ENCODE data around the gene C16orf96.

DNA sequence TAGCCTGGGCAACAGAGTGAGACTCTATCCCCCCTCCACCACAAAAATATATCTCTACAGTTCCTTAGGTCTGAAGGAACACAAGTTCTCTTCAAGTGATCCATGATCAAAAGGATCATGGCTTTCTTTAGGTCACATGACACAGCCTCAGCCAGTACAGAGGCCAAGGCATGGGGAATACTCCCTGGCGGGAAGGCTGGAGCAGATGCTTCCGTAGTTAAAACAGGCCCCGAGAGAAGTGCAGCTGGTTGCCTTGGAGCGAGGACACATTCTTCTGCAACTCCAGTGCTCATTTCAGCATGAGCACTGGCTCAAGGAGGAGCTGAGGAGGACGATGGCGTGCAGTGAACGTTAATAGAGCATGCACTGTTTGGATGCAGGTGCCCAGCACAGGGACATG is 31.1 kb upstream of the C16orf96 start:
- TF ChIP-seq POLR2A (IDR thresholded peaks at IDR 0.05) (no peak), CTCF (IDR thresholded peaks at IDR 0.05 in 8 of 11, conservative IDR thresholded peaks at IDR 0.05 in 3 of 11) (no peak)

All from spleen (tissue), 7 donors.